ENCODE results near the gene OR4K2.

GRCh38 chr14:19917243-19917642 is 42.3 kb downstream of the OR4K2 start:
- TF ChIP-seq CTCF (IDR thresholded peaks at IDR 0.05) (no peak), REST (IDR thresholded peaks at IDR 0.05; ENCODE audit: insufficient read depth in 1 of 2, low read depth in 2 of 2, low read length in 1 of 2) (no peak), POLR2AphosphoS5 (IDR thresholded peaks at IDR 0.05; ENCODE audit: low read depth, low read length) (no peak), TCF7L2 (IDR thresholded peaks at IDR 0.05; ENCODE audit: low read depth, low read length) (no peak), SIN3A (IDR thresholded peaks at IDR 0.05; ENCODE audit: borderline replicate concordance, insufficient read depth, low read depth, low read length) (no peak)

All from Panc1 (cell line).